ENCODE measurements around the gene GTF2I. TPM values are rescaled to one million over a fixed set of nuclear protein-coding genes. Genes with fewer than 3 reads are reported as not detected.

Gene GTF2I
- total and polyA plus RNA-seq, 4 donors: 196 to 361 (median 271) TPM

GRCh38 chr7:74707238-74707637 lies 49.7 kb downstream of the GTF2I start:
- no peak overlapping the region for H3K27ac ChIP-seq (ENCODE audit: low read depth, low read length)
- H3K4me1 ChIP-seq (ENCODE audit: control insufficient read depth, insufficient read depth, low read length): no peaks in the 10 kb centered on the region
- peaks cover 54% of the 10 kb centered on the region for H3K36me3 ChIP-seq (ENCODE audit: control insufficient read depth, insufficient read depth, low read length)
- DNase-seq (ENCODE audit: low read depth in 4 of 6, low spot score in 6 of 6): no peak
- 82% methylated on average over 7 of the region's 12 CpGs for WGBS (ENCODE audit: insufficient coverage)
- H3K9me3 ChIP-seq (ENCODE audit: control insufficient read depth, insufficient read depth, low read length): no peaks in the 10 kb centered on the region
- no peak overlapping the region for H3K4me3 ChIP-seq (ENCODE audit: low read depth, low read length)
- H3K27me3 ChIP-seq (ENCODE audit: control insufficient read depth, insufficient read depth, low read length): no peaks in the 10 kb centered on the region

GRCh38 chr7:74708569-74709275 lies 51.2 kb downstream of the GTF2I start:
- WGBS (ENCODE audit: insufficient coverage): 88% methylated on average over 2 of the region's 7 CpGs
- H3K36me3 ChIP-seq (ENCODE audit: control insufficient read depth, insufficient read depth, low read length): peaks cover 51% of the 10 kb centered on the region
- H3K27ac ChIP-seq (ENCODE audit: low read depth, low read length): no peak overlapping the region
- no peaks in the 10 kb centered on the region for H3K4me1 ChIP-seq (ENCODE audit: control insufficient read depth, insufficient read depth, low read length)
- H3K9me3 ChIP-seq (ENCODE audit: control insufficient read depth, insufficient read depth, low read length): no peaks in the 10 kb centered on the region
- H3K27me3 ChIP-seq (ENCODE audit: control insufficient read depth, insufficient read depth, low read length): no peaks in the 10 kb centered on the region
- H3K4me3 ChIP-seq (ENCODE audit: low read depth, low read length): no peak overlapping the region
- DNase-seq (ENCODE audit: low read depth in 4 of 6, low spot score in 6 of 6): no peak

GRCh38 chr7:74709880-74710671 lies 52.6 kb downstream of the GTF2I start:
- Histone ChIP-seq H3K4me1 (ENCODE audit: control insufficient read depth, insufficient read depth, low read length) (no peaks in the 10 kb centered on the region), H3K27ac (ENCODE audit: low read depth, low read length) (no peak overlapping the region), H3K27me3 (ENCODE audit: control insufficient read depth, insufficient read depth, low read length) (no peaks in the 10 kb centered on the region), H3K4me3 (ENCODE audit: low read depth, low read length) (no peak overlapping the region), H3K9me3 (ENCODE audit: control insufficient read depth, insufficient read depth, low read length) (no peaks in the 10 kb centered on the region), H3K36me3 (ENCODE audit: control insufficient read depth, insufficient read depth, low read length) (peaks cover 45% of the 10 kb centered on the region)
- 92% methylated on average over 6 of the region's 10 CpGs for WGBS (ENCODE audit: insufficient coverage)
- no peak for DNase-seq (ENCODE audit: low read depth in 4 of 6, low spot score in 6 of 6)

GRCh38 chr7:74713567-74713966 lies 56.0 kb downstream of the GTF2I start:
- Histone ChIP-seq H3K4me3 (ENCODE audit: low read depth, low read length) (no peak overlapping the region), H3K9me3 (ENCODE audit: control insufficient read depth, insufficient read depth, low read length) (no peaks in the 10 kb centered on the region), H3K27me3 (ENCODE audit: control insufficient read depth, insufficient read depth, low read length) (no peaks in the 10 kb centered on the region), H3K36me3 (ENCODE audit: control insufficient read depth, insufficient read depth, low read length) (peaks cover 21% of the 10 kb centered on the region), H3K27ac (ENCODE audit: low read depth, low read length) (no peak overlapping the region), H3K4me1 (ENCODE audit: control insufficient read depth, insufficient read depth, low read length) (no peaks in the 10 kb centered on the region)
- no peak for DNase-seq (ENCODE audit: low read depth in 4 of 6, low spot score in 6 of 6)

- 94% methylated on average over 7 of the region's 9 CpGs for WGBS (ENCODE audit: insufficient coverage)
- Histone ChIP-seq H3K36me3 (ENCODE audit: control insufficient read depth, insufficient read depth, low read length) (peaks cover 12% of the 10 kb centered on the region), H3K27me3 (ENCODE audit: control insufficient read depth, insufficient read depth, low read length) (no peaks in the 10 kb centered on the region), H3K4me3 (ENCODE audit: low read depth, low read length) (no peak overlapping the region), H3K9me3 (ENCODE audit: control insufficient read depth, insufficient read depth, low read length) (no peaks in the 10 kb centered on the region), H3K4me1 (ENCODE audit: control insufficient read depth, insufficient read depth, low read length) (no peaks in the 10 kb centered on the region), H3K27ac (ENCODE audit: low read depth, low read length) (no peak overlapping the region)
- DNase-seq (ENCODE audit: low read depth in 4 of 6, low spot score in 6 of 6): no peak
Measured at GRCh38 chr7:74717889-74718288, 60.4 kb downstream of the GTF2I start.

- no peaks in the 10 kb centered on the region for H3K4me1 ChIP-seq (ENCODE audit: control insufficient read depth, insufficient read depth, low read length)
- H3K9me3 ChIP-seq (ENCODE audit: control insufficient read depth, insufficient read depth, low read length): no peaks in the 10 kb centered on the region
- H3K36me3 ChIP-seq (ENCODE audit: control insufficient read depth, insufficient read depth, low read length): peaks cover 15% of the 10 kb centered on the region
- WGBS (ENCODE audit: insufficient coverage): no CpG with 5 or more reads among the region's 1 CpG
- H3K27me3 ChIP-seq (ENCODE audit: control insufficient read depth, insufficient read depth, low read length): no peaks in the 10 kb centered on the region
- DNase-seq (ENCODE audit: low read depth in 4 of 6, low spot score in 6 of 6): no peak
- H3K27ac ChIP-seq (ENCODE audit: low read depth, low read length): no peak overlapping the region
- no peak overlapping the region for H3K4me3 ChIP-seq (ENCODE audit: low read depth, low read length)
Measured at GRCh38 chr7:74718336-74718735, 60.8 kb downstream of the GTF2I start.

GRCh38 chr7:74722153-74722552 lies 64.6 kb downstream of the GTF2I start:
- Histone ChIP-seq H3K9me3 (ENCODE audit: control insufficient read depth, insufficient read depth, low read length) (no peaks in the 10 kb centered on the region), H3K27ac (ENCODE audit: low read depth, low read length) (no peak overlapping the region), H3K4me1 (ENCODE audit: control insufficient read depth, insufficient read depth, low read length) (no peaks in the 10 kb centered on the region), H3K36me3 (ENCODE audit: control insufficient read depth, insufficient read depth, low read length) (peaks cover 15% of the 10 kb centered on the region), H3K4me3 (ENCODE audit: low read depth, low read length) (no peak overlapping the region), H3K27me3 (ENCODE audit: control insufficient read depth, insufficient read depth, low read length) (no peaks in the 10 kb centered on the region)
- 97% methylated on average over 13 of the region's 16 CpGs for WGBS (ENCODE audit: insufficient coverage)
- no peak for DNase-seq (ENCODE audit: low read depth in 4 of 6, low spot score in 6 of 6)

GRCh38 chr7:74725840-74726239 lies 68.3 kb downstream of the GTF2I start:
- H3K9me3 ChIP-seq (ENCODE audit: control insufficient read depth, insufficient read depth, low read length): no peaks in the 10 kb centered on the region
- no peaks in the 10 kb centered on the region for H3K4me1 ChIP-seq (ENCODE audit: control insufficient read depth, insufficient read depth, low read length)
- peaks cover 9% of the 10 kb centered on the region for H3K36me3 ChIP-seq (ENCODE audit: control insufficient read depth, insufficient read depth, low read length)
- no peaks in the 10 kb centered on the region for H3K27me3 ChIP-seq (ENCODE audit: control insufficient read depth, insufficient read depth, low read length)
- no peak overlapping the region for H3K27ac ChIP-seq (ENCODE audit: low read depth, low read length)
- H3K4me3 ChIP-seq (ENCODE audit: low read depth, low read length): no peak overlapping the region
- DNase-seq (ENCODE audit: low read depth in 4 of 6, low spot score in 6 of 6): no peak
- WGBS (ENCODE audit: insufficient coverage): no CpG with 5 or more reads among the region's 1 CpG

- DNase-seq (ENCODE audit: low read depth in 4 of 6, low spot score in 6 of 6): no peak
- H3K4me1 ChIP-seq (ENCODE audit: control insufficient read depth, insufficient read depth, low read length): no peaks in the 10 kb centered on the region
- no peaks in the 10 kb centered on the region for H3K27me3 ChIP-seq (ENCODE audit: control insufficient read depth, insufficient read depth, low read length)
- 100% methylated on average over 2 of the region's 8 CpGs for WGBS (ENCODE audit: insufficient coverage)
- H3K4me3 ChIP-seq (ENCODE audit: low read depth, low read length): no peak overlapping the region
- peaks cover 5% of the 10 kb centered on the region for H3K36me3 ChIP-seq (ENCODE audit: control insufficient read depth, insufficient read depth, low read length)
- no peak overlapping the region for H3K27ac ChIP-seq (ENCODE audit: low read depth, low read length)
- H3K9me3 ChIP-seq (ENCODE audit: control insufficient read depth, insufficient read depth, low read length): no peaks in the 10 kb centered on the region
Measured at GRCh38 chr7:74726309-74727101, 69.0 kb downstream of the GTF2I start.
